OCI-LY3 (cell line): ENCODE measurements around the gene COL27A1.

Experiments
- H2AFZ ChIP-seq: fragments of 200-600, 300-600 bp; shearing (Covaris generic); 2 replicates; pipeline ENCODE4 v1.6.0; 2014; ENCODE audit warnings: antibody characterized with exemption, low read depth, low read length
- H3K27ac ChIP-seq: fragments of 200-600, 300-600 bp; sonication (generic); 2 replicates; pipeline ENCODE4 v1.5.1; 2014; ENCODE audit warnings: mild to moderate bottlenecking, low read length, moderate library complexity, mixed read lengths
- H3K27me3 ChIP-seq: fragments of 200-600, 300-600 bp; sonication (generic); 2 replicates; pipeline ENCODE4 v1.6.1; 2014; ENCODE audit warnings: low read depth, low read length, mixed read lengths
- H3K36me3 ChIP-seq: fragments of 200-600, 300-600 bp; sonication (generic); replicated peaks from 2 replicates; pipeline ENCODE3; 2014; ENCODE audit warnings: low read depth, low read length, mixed read lengths
- H3K4me1 ChIP-seq: fragments of 300-600, 200-600 bp; sonication (generic); 2 replicates; pipeline ENCODE4 v1.6.1; 2014; ENCODE audit warnings: low read length, mixed read lengths
- H3K4me2 ChIP-seq: fragments of 200-600, 300-600 bp; sonication (generic); 2 replicates; pipeline ENCODE4 v1.6.1; 2014; ENCODE audit warnings: low read length, mixed read lengths
- H3K4me3 ChIP-seq: fragments of 300-600, 200-600 bp; sonication (generic); 2 replicates; pipeline ENCODE4 v1.5.1; 2014; ENCODE audit warnings: antibody characterized with exemption, mild to moderate bottlenecking, low read length, moderate library complexity
- H3K79me2 ChIP-seq: fragments of 300-600, 200-600 bp; shearing (Covaris generic); 2 replicates; pipeline ENCODE4 v1.6.1; 2014; ENCODE audit warnings: mild to moderate bottlenecking, low read length, mixed read lengths
- H3K9ac ChIP-seq: fragments of 300-600, 200-600 bp; shearing (Covaris generic); 2 replicates; pipeline ENCODE4 v1.6.0; 2014; ENCODE audit warnings: mild to moderate bottlenecking, low read length, moderate library complexity
- H3K9me3 ChIP-seq: fragments of 200-600, 300-600 bp; shearing (Covaris generic); 2 replicates; pipeline ENCODE4 v1.6.1; 2014; ENCODE audit warnings: low read length, mixed read lengths; ENCODE audit not compliant: insufficient read depth
- H4K20me1 ChIP-seq: fragments of 200-600, 300-600 bp; sonication (generic); 2 replicates; pipeline ENCODE4 v1.6.1; 2016; ENCODE audit warnings: low read length, mixed read lengths; ENCODE audit not compliant: insufficient read depth
- EZH2phosphoT487 ChIP-seq: fragments of 200-600 bp; shearing (Covaris generic); IDR thresholded peaks from 2 replicates; pipeline ENCODE4 v1.6.1; 2018; ENCODE audit warnings: antibody characterized with exemption, mixed run types, low read depth
- TF ChIP-seq, protein P1 (sequence below): fragments of 200-600, 300-600 bp; sonication (generic); IDR thresholded peaks from 2 replicates; pipeline ENCODE4 v1.5.1; 2014; ENCODE audit warnings: antibody characterized with exemption, low read length, low read depth

Gene COL27A1

DNA sequence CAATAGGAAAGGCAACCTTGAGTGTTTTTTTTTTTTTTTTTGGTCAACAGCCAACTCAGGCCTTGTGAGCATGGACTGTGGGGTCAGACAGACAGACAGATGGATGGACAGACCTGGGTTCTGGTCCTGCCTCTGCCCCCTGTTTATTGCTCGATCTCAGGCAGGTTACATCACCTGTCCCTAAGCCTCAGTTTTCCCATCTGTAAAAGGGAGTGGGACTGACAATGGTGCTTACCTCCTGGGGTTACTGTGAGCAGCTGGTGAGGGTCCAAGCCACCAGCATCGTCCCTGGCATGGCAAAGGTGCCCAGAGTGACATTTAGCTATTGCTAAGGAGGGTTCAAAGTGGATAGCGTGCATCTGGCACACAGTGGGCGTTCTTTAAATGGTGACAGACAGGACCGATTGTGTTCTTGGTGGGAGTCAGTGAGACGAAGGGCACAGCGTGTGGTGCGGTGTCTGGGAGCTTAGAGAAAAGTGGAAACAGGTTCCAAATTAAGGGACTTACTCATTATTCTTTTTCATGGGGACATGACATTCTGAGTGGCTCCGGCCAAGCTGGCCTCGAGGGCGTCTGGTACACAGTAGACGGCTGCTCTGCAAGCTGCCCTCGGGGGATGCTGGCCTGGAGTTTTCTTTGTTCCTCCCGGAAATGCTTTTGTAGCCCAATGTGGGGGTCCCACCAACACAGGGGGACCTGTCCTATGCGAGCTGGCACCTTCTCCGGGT lies 72.1 kb downstream of the COL27A1 start:
- H4K20me1 ChIP-seq: no peaks in the 10 kb centered on the region
- no peak overlapping the region for H3K9ac ChIP-seq
- no peak for TF ChIP-seq EZH2phosphoT487
- TF ChIP-seq, protein P1, sequence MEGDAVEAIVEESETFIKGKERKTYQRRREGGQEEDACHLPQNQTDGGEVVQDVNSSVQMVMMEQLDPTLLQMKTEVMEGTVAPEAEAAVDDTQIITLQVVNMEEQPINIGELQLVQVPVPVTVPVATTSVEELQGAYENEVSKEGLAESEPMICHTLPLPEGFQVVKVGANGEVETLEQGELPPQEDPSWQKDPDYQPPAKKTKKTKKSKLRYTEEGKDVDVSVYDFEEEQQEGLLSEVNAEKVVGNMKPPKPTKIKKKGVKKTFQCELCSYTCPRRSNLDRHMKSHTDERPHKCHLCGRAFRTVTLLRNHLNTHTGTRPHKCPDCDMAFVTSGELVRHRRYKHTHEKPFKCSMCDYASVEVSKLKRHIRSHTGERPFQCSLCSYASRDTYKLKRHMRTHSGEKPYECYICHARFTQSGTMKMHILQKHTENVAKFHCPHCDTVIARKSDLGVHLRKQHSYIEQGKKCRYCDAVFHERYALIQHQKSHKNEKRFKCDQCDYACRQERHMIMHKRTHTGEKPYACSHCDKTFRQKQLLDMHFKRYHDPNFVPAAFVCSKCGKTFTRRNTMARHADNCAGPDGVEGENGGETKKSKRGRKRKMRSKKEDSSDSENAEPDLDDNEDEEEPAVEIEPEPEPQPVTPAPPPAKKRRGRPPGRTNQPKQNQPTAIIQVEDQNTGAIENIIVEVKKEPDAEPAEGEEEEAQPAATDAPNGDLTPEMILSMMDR: no peak
- no peak overlapping the region for H3K27ac ChIP-seq
- no peak overlapping the region for H2AFZ ChIP-seq
- no peak overlapping the region for H3K4me2 ChIP-seq
- no peaks in the 10 kb centered on the region for H3K36me3 ChIP-seq
- H3K27me3 ChIP-seq: peaks cover 26% of the 10 kb centered on the region
- H3K4me3 ChIP-seq: no peak overlapping the region
- no peaks in the 10 kb centered on the region for H3K4me1 ChIP-seq
- no peaks in the 10 kb centered on the region for H3K79me2 ChIP-seq
- H3K9me3 ChIP-seq: no peaks in the 10 kb centered on the region

DNA sequence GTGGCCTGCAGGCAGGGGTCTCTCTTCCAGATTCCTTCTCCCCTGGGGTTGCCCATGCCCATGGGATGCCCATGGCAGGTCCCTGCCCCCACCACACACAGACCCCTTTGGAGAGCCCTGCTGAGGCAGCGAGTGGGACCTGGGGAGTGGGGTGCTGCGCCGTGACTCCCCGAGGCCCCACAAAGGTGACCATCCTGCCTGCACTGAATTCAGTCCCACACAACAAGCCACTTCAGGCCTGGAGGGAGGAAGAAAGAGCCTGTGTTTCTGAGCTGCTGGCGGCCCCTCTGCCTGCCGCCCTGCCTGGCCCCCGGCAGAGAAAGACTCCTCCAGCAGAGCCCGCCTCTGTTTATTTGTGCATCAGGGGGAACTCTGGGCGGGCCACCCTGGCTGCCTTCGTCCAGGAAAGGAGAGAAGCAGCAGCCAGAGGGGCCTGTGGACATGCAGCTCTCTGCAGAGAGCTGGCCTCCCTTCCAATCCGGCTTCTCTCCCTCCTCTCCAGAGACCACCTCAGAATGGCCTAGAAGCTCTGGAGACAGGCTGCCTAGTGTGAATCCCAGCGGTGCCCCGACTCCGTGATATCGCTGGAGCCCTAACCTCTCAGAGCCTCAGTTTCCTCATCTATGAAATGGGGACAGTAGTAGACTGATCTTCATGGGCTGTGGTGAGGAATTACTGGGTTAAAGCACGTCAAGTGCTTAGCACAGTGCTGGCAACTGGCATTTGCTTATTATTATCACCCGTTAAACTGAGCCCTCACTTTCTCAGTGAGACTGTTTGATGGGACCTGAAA lies 72.9 kb downstream of the COL27A1 start:
- Histone ChIP-seq H3K9ac (no peak overlapping the region), H3K4me2 (no peak overlapping the region), H3K27me3 (peaks cover 26% of the 10 kb centered on the region), H3K4me1 (no peaks in the 10 kb centered on the region), H3K79me2 (no peaks in the 10 kb centered on the region), H2AFZ (no peak overlapping the region), H3K36me3 (no peaks in the 10 kb centered on the region), H3K4me3 (no peak overlapping the region), H3K27ac (no peak overlapping the region), H3K9me3 (no peaks in the 10 kb centered on the region), H4K20me1 (no peaks in the 10 kb centered on the region)
- TF ChIP-seq, protein P1: no peak
- TF ChIP-seq EZH2phosphoT487: no peak

DNA sequence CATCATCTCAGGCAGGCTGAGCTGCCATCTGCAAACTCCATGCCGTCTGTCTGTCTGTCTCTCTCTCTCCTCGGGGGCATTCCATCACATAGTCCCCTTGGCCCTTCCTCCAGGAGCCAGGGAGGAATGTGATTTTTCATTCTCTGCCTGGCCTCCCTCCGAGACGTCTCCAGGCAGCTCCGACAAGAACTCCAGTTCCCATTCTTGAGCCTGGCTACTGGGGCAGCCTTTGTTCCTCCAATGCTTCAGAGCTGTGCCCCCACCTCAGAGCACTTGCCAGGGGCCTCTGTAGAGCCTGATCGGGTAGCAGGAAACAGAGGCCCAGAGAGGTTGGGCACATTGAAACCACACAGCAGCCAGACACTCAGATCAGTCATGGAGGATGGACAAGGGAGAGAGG lies 74.0 kb downstream of the COL27A1 start:
- no peak overlapping the region for H3K4me3 ChIP-seq
- H3K79me2 ChIP-seq: no peaks in the 10 kb centered on the region
- H4K20me1 ChIP-seq: no peaks in the 10 kb centered on the region
- H3K27me3 ChIP-seq: peaks cover 24% of the 10 kb centered on the region
- H3K4me2 ChIP-seq: no peak overlapping the region
- no peak overlapping the region for H2AFZ ChIP-seq
- no peak overlapping the region for H3K27ac ChIP-seq
- no peaks in the 10 kb centered on the region for H3K9me3 ChIP-seq
- no peak overlapping the region for H3K9ac ChIP-seq
- TF ChIP-seq, protein P1: no peak
- no peak for TF ChIP-seq EZH2phosphoT487
- no peaks in the 10 kb centered on the region for H3K36me3 ChIP-seq
- no peaks in the 10 kb centered on the region for H3K4me1 ChIP-seq

DNA sequence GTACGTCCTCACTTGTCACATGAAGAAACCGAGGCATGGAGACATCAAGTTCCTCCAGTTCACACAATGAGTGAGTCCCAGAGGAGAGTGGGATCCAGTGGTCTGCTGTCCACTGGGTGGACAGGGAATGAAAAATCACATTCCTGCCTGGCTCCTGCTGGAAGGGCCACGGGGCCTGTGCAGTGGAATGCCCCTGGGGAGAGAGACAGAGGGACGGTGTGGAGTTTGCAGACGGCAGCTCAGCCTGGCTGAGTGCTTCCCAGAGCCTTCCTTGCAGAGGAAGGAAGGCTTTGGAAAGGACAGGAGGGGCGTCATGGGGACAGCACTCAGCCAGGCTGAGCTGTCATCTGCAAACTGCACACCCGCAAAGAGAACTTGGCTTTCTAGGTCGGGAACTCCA lies 74.7 kb downstream of the COL27A1 start:
- no peaks in the 10 kb centered on the region for H3K4me1 ChIP-seq
- H3K9me3 ChIP-seq: no peaks in the 10 kb centered on the region
- no peak overlapping the region for H3K4me3 ChIP-seq
- no peak overlapping the region for H3K9ac ChIP-seq
- TF ChIP-seq, protein P1: no peak
- TF ChIP-seq EZH2phosphoT487: no peak
- H3K36me3 ChIP-seq: no peaks in the 10 kb centered on the region
- peaks cover 20% of the 10 kb centered on the region for H3K27me3 ChIP-seq
- no peaks in the 10 kb centered on the region for H4K20me1 ChIP-seq
- H3K4me2 ChIP-seq: no peak overlapping the region
- no peaks in the 10 kb centered on the region for H3K79me2 ChIP-seq
- no peak overlapping the region for H3K27ac ChIP-seq
- H2AFZ ChIP-seq: no peak overlapping the region
